ENCODE results near the gene ALOX5.

DNA sequence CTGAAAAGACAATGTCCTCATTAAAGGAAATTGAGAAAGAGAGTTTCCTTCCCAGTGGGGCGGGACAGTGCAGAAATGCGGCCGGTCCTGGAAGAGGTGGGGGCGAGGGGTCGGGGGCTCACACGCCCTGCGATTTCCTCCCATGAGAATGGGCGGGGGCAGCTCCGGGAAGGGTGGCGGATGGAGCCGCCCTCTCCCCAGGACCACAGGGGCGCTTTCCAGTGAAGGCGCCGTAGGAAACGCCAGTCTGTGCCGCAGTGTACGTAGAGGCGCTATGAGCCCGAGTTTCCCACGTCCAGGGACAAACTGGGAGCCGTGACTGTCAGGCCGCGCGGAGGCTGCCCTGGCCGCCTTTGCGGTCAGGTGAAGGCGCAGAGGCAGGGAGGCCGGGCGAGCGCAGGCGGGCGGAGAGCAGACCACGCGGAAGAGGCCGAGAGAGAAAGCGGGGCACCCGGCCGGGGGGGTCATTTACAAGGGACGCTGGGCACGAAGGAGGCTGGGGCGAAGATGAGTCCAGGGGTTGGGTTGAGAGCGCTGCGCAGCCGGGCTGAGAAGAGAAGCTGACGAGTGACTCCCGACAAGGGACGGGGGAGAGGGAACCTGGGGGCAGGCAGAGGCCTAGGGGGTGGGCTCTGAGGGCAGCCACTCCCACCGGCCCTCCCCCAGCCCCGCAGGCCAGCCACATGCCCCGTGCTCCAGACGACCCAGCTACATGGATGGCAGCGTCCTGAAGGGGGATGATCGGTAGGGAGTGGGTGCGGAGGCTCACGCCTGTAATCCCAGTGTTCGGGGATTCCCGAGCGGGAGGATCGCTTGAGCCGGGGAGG is 45.0 kb downstream of the ALOX5 start:
- TF ChIP-seq, protein P1, sequence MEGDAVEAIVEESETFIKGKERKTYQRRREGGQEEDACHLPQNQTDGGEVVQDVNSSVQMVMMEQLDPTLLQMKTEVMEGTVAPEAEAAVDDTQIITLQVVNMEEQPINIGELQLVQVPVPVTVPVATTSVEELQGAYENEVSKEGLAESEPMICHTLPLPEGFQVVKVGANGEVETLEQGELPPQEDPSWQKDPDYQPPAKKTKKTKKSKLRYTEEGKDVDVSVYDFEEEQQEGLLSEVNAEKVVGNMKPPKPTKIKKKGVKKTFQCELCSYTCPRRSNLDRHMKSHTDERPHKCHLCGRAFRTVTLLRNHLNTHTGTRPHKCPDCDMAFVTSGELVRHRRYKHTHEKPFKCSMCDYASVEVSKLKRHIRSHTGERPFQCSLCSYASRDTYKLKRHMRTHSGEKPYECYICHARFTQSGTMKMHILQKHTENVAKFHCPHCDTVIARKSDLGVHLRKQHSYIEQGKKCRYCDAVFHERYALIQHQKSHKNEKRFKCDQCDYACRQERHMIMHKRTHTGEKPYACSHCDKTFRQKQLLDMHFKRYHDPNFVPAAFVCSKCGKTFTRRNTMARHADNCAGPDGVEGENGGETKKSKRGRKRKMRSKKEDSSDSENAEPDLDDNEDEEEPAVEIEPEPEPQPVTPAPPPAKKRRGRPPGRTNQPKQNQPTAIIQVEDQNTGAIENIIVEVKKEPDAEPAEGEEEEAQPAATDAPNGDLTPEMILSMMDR (conservative IDR thresholded peaks at IDR 0.05; ENCODE audit: low read depth, low read length) = no peak
- TF ChIP-seq MAZ (IDR thresholded peaks at IDR 0.05; ENCODE audit: borderline replicate concordance, low read depth, low read length) (no peak), POLR2A (IDR thresholded peaks at IDR 0.05; ENCODE audit: low read depth, low read length) (no peak)

All from IMR-90 (cell line).